H1 (cell line): Measurements from ENCODE around the gene CARD11.

Experiments used
- ATF3 ChIP-seq: IDR thresholded peaks from 2 replicates; pipeline ENCODE4 v1.6.1; 2011; ENCODE audit warnings: low read depth, mild to moderate bottlenecking, low read length; ENCODE audit not compliant: insufficient read depth
- BRCA1 ChIP-seq: IDR thresholded peaks from 2 replicates; pipeline ENCODE4 v1.6.1; 2012; ENCODE audit warnings: low read depth, low read length, improper control_type of control experiment
- CREB1 ChIP-seq: IDR thresholded peaks from 2 replicates; pipeline ENCODE4 v1.6.1; 2012; ENCODE audit warnings: inconsistent platforms
- CTCF ChIP-seq, 3 experiments: IDR thresholded peaks; 1 replicate in 2 of 3; 2 replicates in 1 of 3; pipeline versions ENCODE4 v1.5.1 to v1.6.1; 2011; ENCODE audit warnings: low read length in 3 of 3, mild to moderate bottlenecking in 3 of 3, inconsistent platforms in 2 of 3, low read depth in 1 of 3, moderate library complexity in 1 of 3; ENCODE audit not compliant: insufficient read depth in 1 of 3; ENCODE audit errors: control extremely low read depth in 1 of 3
- EP300 ChIP-seq, 2 experiments: IDR thresholded peaks; 1 replicate in 1 of 2; 2 replicates in 1 of 2; pipeline ENCODE4 v1.6.1; 2011 to 2012; ENCODE audit warnings: low read depth in 2 of 2, low read length in 2 of 2, mild to moderate bottlenecking in 2 of 2, borderline replicate concordance in 1 of 2, inconsistent platforms in 1 of 2, moderate library complexity in 1 of 2
- EZH2 ChIP-seq: fragments of 200-600 bp; sonication (generic); IDR thresholded peaks from 2 replicates; pipeline ENCODE4 v1.7.1; 2012; ENCODE audit warnings: low read depth, mild to moderate bottlenecking, moderate library complexity, low read length, inconsistent platforms; ENCODE audit not compliant: severe bottlenecking
- HDAC6 ChIP-seq: IDR thresholded peaks from one replicate; pipeline ENCODE4 v1.7.1; 2012; ENCODE audit warnings: low read depth, mild to moderate bottlenecking, inconsistent platforms, low read length, moderate library complexity
- POLR2A ChIP-seq, 2 experiments: IDR thresholded peaks; 1 replicate in 1 of 2; 2 replicates in 1 of 2; pipeline ENCODE4 v1.6.1; 2011; ENCODE audit warnings: low read depth in 2 of 2, low read length in 2 of 2, mild to moderate bottlenecking in 2 of 2; ENCODE audit errors: control extremely low read depth in 1 of 2
- RAD21 ChIP-seq, 2 experiments: IDR thresholded peaks in 1 of 2; conservative IDR thresholded peaks in 1 of 2; 2 replicates each; pipeline ENCODE4 v1.6.1; 2011; ENCODE audit warnings: low read depth in 2 of 2, low read length in 2 of 2, improper control_type of control experiment in 1 of 2, inconsistent platforms in 1 of 2, mild to moderate bottlenecking in 1 of 2, moderate library complexity in 1 of 2
- RFX5 ChIP-seq: IDR thresholded peaks from 2 replicates; pipeline ENCODE4 v1.6.1; 2011; ENCODE audit warnings: low read depth, low read length, improper control_type of control experiment, borderline replicate concordance
- YY1 ChIP-seq: IDR thresholded peaks from 2 replicates; pipeline ENCODE4 v1.6.1; 2011; ENCODE audit warnings: low read depth, mild to moderate bottlenecking, low read length
- ZNF274 ChIP-seq: IDR thresholded peaks from 2 replicates; pipeline ENCODE4 v1.7.0; 2012; ENCODE audit warnings: low read length, borderline replicate concordance; ENCODE audit errors: extremely low read depth
- TF ChIP-seq, protein P1 (sequence below): IDR thresholded peaks from 2 replicates; pipeline ENCODE4 v1.6.1; 2011; ENCODE audit warnings: low read length, improper control_type of control experiment

DNA sequence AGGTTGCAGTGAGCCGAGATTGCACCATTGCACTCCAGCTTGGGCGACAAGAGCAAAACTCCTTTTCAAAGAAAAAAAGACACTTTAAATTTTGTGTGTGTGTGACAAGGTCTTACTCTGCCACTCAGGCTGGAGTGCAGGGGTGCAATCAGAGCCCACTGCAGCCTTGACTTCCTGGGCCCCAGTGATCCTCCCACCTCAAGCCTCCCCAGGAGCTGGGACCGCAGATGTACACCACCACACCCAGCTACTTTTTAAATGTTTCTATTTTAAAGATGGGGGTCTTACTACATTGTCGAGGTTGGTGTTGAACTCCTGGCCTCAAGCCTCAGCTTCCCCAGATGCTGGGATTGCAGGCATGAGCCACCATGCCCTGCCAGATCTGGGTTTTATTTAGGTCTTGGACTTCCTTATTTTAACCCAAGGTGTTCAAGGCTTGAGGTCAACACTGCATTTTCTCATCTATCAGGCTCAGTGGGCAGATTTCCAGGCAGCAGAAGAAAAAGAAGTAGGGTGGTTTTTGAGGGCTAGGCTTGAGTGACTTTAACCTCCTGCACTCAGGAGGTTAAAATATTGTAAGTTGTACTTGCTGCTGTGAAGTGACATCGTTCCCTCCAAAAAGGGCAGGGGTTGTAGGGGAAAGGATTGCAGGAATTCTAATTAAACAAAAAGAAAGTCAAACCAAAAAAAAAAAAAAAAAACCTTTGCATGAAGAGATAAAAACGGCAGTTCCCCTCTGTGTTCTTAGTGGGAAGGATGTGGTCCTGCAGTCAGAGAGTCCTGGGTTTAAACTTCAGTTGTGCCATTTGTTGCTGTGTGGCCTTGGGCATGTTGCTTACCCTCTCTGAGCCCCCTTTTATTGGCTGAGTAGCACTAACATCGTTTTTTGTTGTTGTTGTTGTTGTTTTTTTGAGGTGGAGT is 71.5 kb downstream of the CARD11 start:
- TF ChIP-seq POLR2A (IDR thresholded peaks at IDR 0.05; ENCODE audit: control extremely low read depth in 1 of 2, low read depth in 2 of 2, low read length in 2 of 2) = no peak
- no peak for TF ChIP-seq BRCA1
- no peak for TF ChIP-seq EZH2
- TF ChIP-seq CTCF (IDR thresholded peaks at IDR 0.05; ENCODE audit: control extremely low read depth in 1 of 3, insufficient read depth in 1 of 3, low read depth in 1 of 3, low read length in 3 of 3) = no peak
- no peak for TF ChIP-seq ZNF274
- TF ChIP-seq CREB1 = no peak
- TF ChIP-seq HDAC6 = no peak
- TF ChIP-seq ATF3 = no peak
- no peak for TF ChIP-seq EP300 (IDR thresholded peaks at IDR 0.05; ENCODE audit: borderline replicate concordance in 1 of 2, low read depth in 2 of 2, low read length in 2 of 2)
- TF ChIP-seq RFX5 = no peak
- no peak for TF ChIP-seq YY1
- no peak for TF ChIP-seq RAD21 (IDR thresholded peaks at IDR 0.05 in 1 of 2, conservative IDR thresholded peaks at IDR 0.05 in 1 of 2; ENCODE audit: low read depth in 2 of 2, low read length in 2 of 2)
- TF ChIP-seq, protein P1, sequence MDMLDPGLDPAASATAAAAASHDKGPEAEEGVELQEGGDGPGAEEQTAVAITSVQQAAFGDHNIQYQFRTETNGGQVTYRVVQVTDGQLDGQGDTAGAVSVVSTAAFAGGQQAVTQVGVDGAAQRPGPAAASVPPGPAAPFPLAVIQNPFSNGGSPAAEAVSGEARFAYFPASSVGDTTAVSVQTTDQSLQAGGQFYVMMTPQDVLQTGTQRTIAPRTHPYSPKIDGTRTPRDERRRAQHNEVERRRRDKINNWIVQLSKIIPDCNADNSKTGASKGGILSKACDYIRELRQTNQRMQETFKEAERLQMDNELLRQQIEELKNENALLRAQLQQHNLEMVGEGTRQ = no peak
